ENCODE measurements around the gene POU2F1. TPM values are rescaled to one million over a fixed set of nuclear protein-coding genes. Genes with fewer than 3 reads are reported as not detected.

POU2F1 gene
- total RNA-seq, 1 experiment from 2014 or later: 25.3 TPM

DNA sequence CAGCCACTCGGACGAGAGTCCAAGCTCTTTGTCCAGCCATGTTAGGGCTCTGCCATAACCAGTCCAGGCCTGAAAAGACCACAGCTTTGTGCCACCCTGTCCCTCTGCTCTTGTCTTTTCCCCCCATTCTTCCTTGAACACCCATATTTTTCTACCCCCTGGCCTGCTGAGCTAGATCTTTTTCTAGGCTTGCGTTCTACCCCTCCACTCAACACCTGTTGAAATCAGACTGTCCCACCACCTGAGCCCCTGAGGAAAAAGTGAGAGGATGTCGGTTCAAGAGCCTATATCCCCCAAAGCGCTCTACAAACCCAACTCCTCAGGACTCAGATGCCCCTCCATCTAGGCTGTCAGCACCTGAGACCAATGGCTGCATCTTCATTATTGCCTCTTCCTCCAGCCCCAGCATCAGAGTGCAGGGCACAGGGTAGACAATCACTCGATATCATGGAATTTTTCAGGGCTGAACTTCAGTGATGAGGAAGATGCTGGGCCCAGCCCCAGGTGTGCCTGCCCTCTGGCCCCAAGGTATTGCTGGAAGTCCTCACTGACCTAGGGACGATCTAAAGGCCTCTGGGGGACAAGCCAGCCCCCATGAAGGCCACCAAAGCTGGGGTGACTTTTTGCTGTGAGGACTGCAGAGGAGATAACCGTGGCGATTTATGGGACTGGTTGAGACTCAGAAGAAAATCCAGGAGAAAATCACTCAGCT, 222.3 kb downstream of the POU2F1 start:
- no TSS peak for BruUV-seq (replicated peaks)
- H3K4me1 Mint-ChIP-seq (ENCODE audit: low read depth, unreplicated experiment): peaks cover 19% of the 10 kb centered on the region
- TF ChIP-seq, protein P1, sequence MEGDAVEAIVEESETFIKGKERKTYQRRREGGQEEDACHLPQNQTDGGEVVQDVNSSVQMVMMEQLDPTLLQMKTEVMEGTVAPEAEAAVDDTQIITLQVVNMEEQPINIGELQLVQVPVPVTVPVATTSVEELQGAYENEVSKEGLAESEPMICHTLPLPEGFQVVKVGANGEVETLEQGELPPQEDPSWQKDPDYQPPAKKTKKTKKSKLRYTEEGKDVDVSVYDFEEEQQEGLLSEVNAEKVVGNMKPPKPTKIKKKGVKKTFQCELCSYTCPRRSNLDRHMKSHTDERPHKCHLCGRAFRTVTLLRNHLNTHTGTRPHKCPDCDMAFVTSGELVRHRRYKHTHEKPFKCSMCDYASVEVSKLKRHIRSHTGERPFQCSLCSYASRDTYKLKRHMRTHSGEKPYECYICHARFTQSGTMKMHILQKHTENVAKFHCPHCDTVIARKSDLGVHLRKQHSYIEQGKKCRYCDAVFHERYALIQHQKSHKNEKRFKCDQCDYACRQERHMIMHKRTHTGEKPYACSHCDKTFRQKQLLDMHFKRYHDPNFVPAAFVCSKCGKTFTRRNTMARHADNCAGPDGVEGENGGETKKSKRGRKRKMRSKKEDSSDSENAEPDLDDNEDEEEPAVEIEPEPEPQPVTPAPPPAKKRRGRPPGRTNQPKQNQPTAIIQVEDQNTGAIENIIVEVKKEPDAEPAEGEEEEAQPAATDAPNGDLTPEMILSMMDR (IDR thresholded peaks at IDR 0.05; ENCODE audit: unreplicated experiment): no peak
- CTCF ChIA-PET: interaction anchor here (1.0 to 1.2 kb wide), 2 partner anchors 14 to 175 kb away, joined by 4 to 5 read pairs; no protein-coding TSS in a partner anchor
- H3K4me3 Mint-ChIP-seq (ENCODE audit: low read depth, unreplicated experiment): no peak overlapping the region
- peaks cover 13% of the 10 kb centered on the region for H3K36me3 Mint-ChIP-seq (ENCODE audit: insufficient read depth, unreplicated experiment)
- no peaks in the 10 kb centered on the region for H3K27me3 Mint-ChIP-seq (ENCODE audit: unreplicated experiment)
- no peak for DNase-seq
- H3K9me3 Mint-ChIP-seq (ENCODE audit: low read depth, unreplicated experiment): no peaks in the 10 kb centered on the region
- intact Hi-C loops (cut with micrococcal nuclease; ENCODE audit: unreplicated experiment): loop anchor here (1.0 to 5.0 kb wide), 5 partner anchors 42 to 533 kb away; no protein-coding TSS in a partner anchor
- H3K27ac Mint-ChIP-seq (ENCODE audit: unreplicated experiment): no peak overlapping the region

DNA sequence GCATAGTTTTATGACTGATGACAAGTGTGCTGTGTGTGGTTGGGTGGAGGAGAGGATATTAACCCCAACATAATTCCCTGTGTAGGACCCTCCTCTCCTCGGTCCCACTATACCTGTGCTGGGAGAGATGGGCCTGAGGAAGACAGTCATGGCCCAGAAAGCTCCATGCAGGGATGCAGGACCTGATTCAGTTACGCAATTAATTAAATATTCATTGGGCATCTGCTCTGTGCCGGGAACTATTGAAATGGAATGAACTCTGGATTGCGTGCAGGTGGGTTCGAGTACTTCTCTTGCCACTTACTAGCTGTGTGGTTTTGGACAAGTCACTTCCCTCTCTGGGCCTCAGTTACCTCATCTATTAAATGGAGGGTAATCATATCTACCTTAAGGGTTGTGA, 223.1 kb downstream of the POU2F1 start:
- no peak for DNase-seq
- Mint-ChIP-seq H3K4me3 (ENCODE audit: low read depth, unreplicated experiment) (no peak overlapping the region), H3K36me3 (ENCODE audit: insufficient read depth, unreplicated experiment) (peaks cover 13% of the 10 kb centered on the region), H3K4me1 (ENCODE audit: low read depth, unreplicated experiment) (peaks cover 19% of the 10 kb centered on the region), H3K9me3 (ENCODE audit: low read depth, unreplicated experiment) (no peaks in the 10 kb centered on the region), H3K27me3 (ENCODE audit: unreplicated experiment) (no peaks in the 10 kb centered on the region), H3K27ac (ENCODE audit: unreplicated experiment) (no peak overlapping the region)
- no TSS peak for BruUV-seq (replicated peaks)
- CTCF ChIA-PET: no interaction called here
- TF ChIP-seq, protein P1 (IDR thresholded peaks at IDR 0.05; ENCODE audit: unreplicated experiment): no peak
- intact Hi-C loops (cut with micrococcal nuclease; ENCODE audit: unreplicated experiment): loop anchor here (5.0 kb wide), 1 partner anchor 216 kb away; no protein-coding TSS in a partner anchor

DNA sequence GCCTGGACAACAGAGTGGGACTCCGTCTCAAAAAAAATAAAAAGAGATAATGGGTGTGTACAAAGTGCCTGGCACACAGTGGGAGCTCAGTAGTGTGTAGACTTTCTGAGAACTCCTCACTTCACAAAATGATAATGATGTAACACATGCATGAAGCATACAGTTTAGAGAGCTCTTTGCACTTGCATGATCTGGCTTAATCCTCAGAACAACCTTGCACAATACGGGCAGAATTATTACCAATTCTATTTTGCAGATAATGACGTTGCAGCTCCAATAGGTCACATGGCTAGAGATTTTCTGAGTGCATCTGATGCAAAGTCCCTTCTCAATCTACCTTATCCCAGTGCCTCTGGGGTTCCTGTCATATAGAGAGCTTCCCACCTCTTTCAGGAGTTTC, 226.3 kb downstream of the POU2F1 start:
- H3K4me3 Mint-ChIP-seq (ENCODE audit: low read depth, unreplicated experiment): peak overlapping the region; percentile 43
- no peaks in the 10 kb centered on the region for H3K27me3 Mint-ChIP-seq (ENCODE audit: unreplicated experiment)
- intact Hi-C loops (cut with micrococcal nuclease; ENCODE audit: unreplicated experiment): loop anchor here (5.0 kb wide), 1 partner anchor 85 kb away; no protein-coding TSS in a partner anchor
- peaks cover 9% of the 10 kb centered on the region for H3K4me1 Mint-ChIP-seq (ENCODE audit: low read depth, unreplicated experiment)
- BruUV-seq (replicated peaks): TSS peak; percentile 98
- H3K9me3 Mint-ChIP-seq (ENCODE audit: low read depth, unreplicated experiment): no peaks in the 10 kb centered on the region
- no peak for DNase-seq
- H3K27ac Mint-ChIP-seq (ENCODE audit: unreplicated experiment): peak overlapping the region; percentile 75
- peaks cover 5% of the 10 kb centered on the region for H3K36me3 Mint-ChIP-seq (ENCODE audit: insufficient read depth, unreplicated experiment)
- CTCF ChIA-PET: interaction anchor here (0.6 to 1.8 kb wide), 14 partner anchors 8 to 538 kb away, joined by 3 to 5 read pairs (median 4); partner anchors contain the start of gene POU2F1
- TF ChIP-seq, protein P1 (IDR thresholded peaks at IDR 0.05; ENCODE audit: unreplicated experiment): no peak

DNA sequence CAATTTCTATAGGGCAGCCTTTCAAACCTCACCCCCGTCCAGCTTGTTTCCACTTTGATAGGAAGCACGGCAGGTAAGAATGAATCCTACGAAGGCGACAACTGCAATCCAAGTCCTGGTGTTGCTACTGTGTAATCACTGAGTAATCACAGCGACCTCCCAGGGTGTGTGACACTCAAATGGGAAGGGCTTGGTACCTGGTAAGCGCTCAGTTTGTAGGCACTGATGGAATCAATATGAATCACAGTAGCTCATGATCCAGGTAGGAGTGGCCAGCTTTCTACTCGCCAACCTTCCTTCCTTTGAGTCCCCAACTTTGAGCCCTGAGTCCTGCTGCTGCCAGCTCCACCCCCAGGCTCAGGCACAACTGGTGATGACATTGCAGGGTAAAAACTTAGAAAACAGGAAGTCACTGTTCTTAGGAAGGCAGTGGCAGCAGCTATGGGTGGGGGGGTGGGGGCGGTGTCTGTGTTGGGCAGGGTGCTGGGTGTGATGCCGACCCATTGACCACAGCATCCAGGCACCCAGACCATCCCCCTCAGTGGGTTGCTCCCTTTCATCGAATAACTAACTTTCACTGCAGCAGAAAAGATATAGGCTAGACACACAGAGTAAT, 226.9 kb downstream of the POU2F1 start:
- peak overlapping the region; percentile 43 for H3K4me3 Mint-ChIP-seq (ENCODE audit: low read depth, unreplicated experiment)
- H3K27ac Mint-ChIP-seq (ENCODE audit: unreplicated experiment): peak overlapping the region; percentile 75
- no TSS peak for BruUV-seq (replicated peaks)
- peaks cover 5% of the 10 kb centered on the region for H3K36me3 Mint-ChIP-seq (ENCODE audit: insufficient read depth, unreplicated experiment)
- intact Hi-C loops (cut with micrococcal nuclease; ENCODE audit: unreplicated experiment): loop anchor here (5.0 kb wide), 1 partner anchor 85 kb away; no protein-coding TSS in a partner anchor
- H3K9me3 Mint-ChIP-seq (ENCODE audit: low read depth, unreplicated experiment): no peaks in the 10 kb centered on the region
- DNase-seq: peak; percentile 81
- CTCF ChIA-PET: interaction anchor here (0.6 to 1.8 kb wide), 16 partner anchors 9 to 539 kb away, joined by 3 to 5 read pairs (median 3); partner anchors contain the start of gene POU2F1
- no peaks in the 10 kb centered on the region for H3K27me3 Mint-ChIP-seq (ENCODE audit: unreplicated experiment)
- TF ChIP-seq, protein P1 (IDR thresholded peaks at IDR 0.05; ENCODE audit: unreplicated experiment): no peak
- H3K4me1 Mint-ChIP-seq (ENCODE audit: low read depth, unreplicated experiment): peaks cover 3% of the 10 kb centered on the region
